K562 (cell line): ENCODE data around the gene ZDHHC17. TPM values are rescaled to one million over a fixed set of nuclear protein-coding genes. Genes with fewer than 3 reads are reported as not detected.

ENCODE experiments used
- ATAC-seq: fragments of 200-7000 bp; cut with Tn5 transposase; 3 replicates; pipeline ENCODE4 v1.9.1; 2020; ENCODE audit warnings: moderate library complexity
- BruUV-seq: library from RNA; stranded (reverse); fragments of 400-500 nt; replicated peaks from 2 replicates; lab custom pipeline; 2021; lab: Mats Ljungman, UMichigan
- CTCF ChIA-PET: fragments of 300-600 bp; formaldehyde crosslinking; extraction: SDS; loops from one replicate; lab custom pipeline; 2021; ENCODE audit warnings: low intra/inter-chr PET ratio; lab: Yijun Ruan, JAX
- POLR2A ChIA-PET: fragments of 300-600, 350-650 bp; sonication (Branson Sonifier 250); formaldehyde crosslinking; extraction: SDS; loops from one replicate; lab custom pipeline; 2021; ENCODE audit warnings: antibody characterized with exemption, inconsistent platforms; lab: Yijun Ruan, JAX
- DNase-seq, 4 experiments: peaks; one replicate each; pipeline versions ENCODE4 v3.0.0 to v3.0.0-alpha.2; 2011 to 2018; ENCODE audit warnings: low spot score in 3 of 4, mixed read lengths in 3 of 4; ENCODE audit errors: extremely low read depth in 1 of 4
- FAIRE-seq: peaks from 2 replicates; lab custom pipeline; 2011; peaks lifted over from hg19 to GRCh38; lab: Jason Lieb, UNC
- H2AFZ ChIP-seq: 2 replicates; pipeline ENCODE4 v1.6.0; 2011; ENCODE audit warnings: low read depth, low read length, control low read depth, inconsistent platforms
- H3K27ac ChIP-seq: fragments of 200-600 bp; 3 replicates; pipeline ENCODE4 v1.8.0; 2011; ENCODE audit warnings: low read depth, mild to moderate bottlenecking, control low read depth, inconsistent platforms, low read length, moderate library complexity, mixed read lengths; ENCODE audit errors: extremely low read depth
- H3K27me3 ChIP-seq, 2 experiments: fragments of 300-600 bp in 1 of 2; 2 replicates in 1 of 2; 3 replicates in 1 of 2; pipeline versions ENCODE4 v1.6.0 to v1.8.0; 2011; ENCODE audit warnings: inconsistent platforms in 2 of 2, low read length in 2 of 2, mild to moderate bottlenecking in 1 of 2, mixed read lengths in 1 of 2, moderate library complexity in 1 of 2; ENCODE audit not compliant: control insufficient read depth in 2 of 2, insufficient read depth in 2 of 2
- H3K36me3 ChIP-seq: fragments of 300-600 bp; 3 replicates; pipeline ENCODE4 v1.8.0; 2011; ENCODE audit warnings: mild to moderate bottlenecking, low read length, inconsistent platforms; ENCODE audit not compliant: control insufficient read depth, insufficient read depth
- H3K4me1 ChIP-seq, 2 experiments: fragments of 200-600 bp in 1 of 2; replicated peaks in 1 of 2; 2 replicates in 1 of 2; 3 replicates in 1 of 2; pipeline versions ENCODE4 v1.5.1 to v1.8.0; 2011; ENCODE audit warnings: inconsistent platforms in 2 of 2, low read length in 2 of 2, mild to moderate bottlenecking in 1 of 2, mixed read lengths in 1 of 2, moderate library complexity in 1 of 2; ENCODE audit not compliant: control insufficient read depth in 2 of 2, insufficient read depth in 2 of 2
- H3K4me2 ChIP-seq: 2 replicates; pipeline ENCODE4 v1.6.1; 2011; ENCODE audit warnings: low read length, control low read depth, inconsistent platforms, mixed read lengths; ENCODE audit not compliant: insufficient read depth
- H3K4me3 ChIP-seq: fragments of 200-600 bp; sonication (generic), shearing (Covaris generic); 2 replicates; pipeline ENCODE4 v1.5.1; 2016; ENCODE audit warnings: control low read depth, inconsistent platforms
- H3K79me2 ChIP-seq: fragments of 200-600 bp; 3 replicates; pipeline ENCODE4 v1.8.0; 2011; ENCODE audit warnings: low read length, inconsistent platforms; ENCODE audit not compliant: control insufficient read depth, insufficient read depth
- H3K9ac ChIP-seq, 2 experiments: 2 replicates each; pipeline versions ENCODE4 v1.6.0 to v1.6.1; 2011; ENCODE audit warnings: low read depth in 2 of 2, low read length in 2 of 2, control low read depth in 1 of 2, inconsistent platforms in 1 of 2, mild to moderate bottlenecking in 1 of 2, mixed read lengths in 1 of 2; ENCODE audit not compliant: insufficient read depth in 1 of 2
- H3K9me1 ChIP-seq: one replicate; pipeline ENCODE4 v1.6.0; 2011; ENCODE audit warnings: inconsistent platforms, mild to moderate bottlenecking, low read length, moderate library complexity; ENCODE audit not compliant: control insufficient read depth, insufficient read depth
- H3K9me3 ChIP-seq: replicated peaks from 2 replicates; pipeline ENCODE4 v1.5.1; 2011; ENCODE audit warnings: low read depth, low read length, inconsistent platforms; ENCODE audit not compliant: control insufficient read depth, insufficient read depth
- H4K20me1 ChIP-seq: replicated peaks from 2 replicates; pipeline ENCODE4 v1.6.1; 2011; ENCODE audit warnings: low read length, inconsistent platforms, mixed read lengths; ENCODE audit not compliant: control insufficient read depth, insufficient read depth
- ATF2 ChIP-seq: sonication (generic); formaldehyde crosslinking; IDR thresholded peaks from 2 replicates; pipeline ENCODE4 v1.8.1; 2022; ENCODE audit warnings: missing genetic modification reagents
- CSDE1 ChIP-seq, 2 experiments: fragments of 450-650 bp; IDR thresholded peaks; 2 replicates each; pipeline ENCODE4 v1.6.1; 2016; ENCODE audit warnings: mild to moderate bottlenecking in 1 of 2
- E2F4 ChIP-seq: sonication (generic); formaldehyde crosslinking; IDR thresholded peaks from 2 replicates; pipeline ENCODE4 v1.8.0; 2022; ENCODE audit warnings: mild to moderate bottlenecking, low read depth, missing genetic modification reagents
- FOXJ2 ChIP-seq: fragments of 200-800 bp; sonication (Bioruptor generic); IDR thresholded peaks from 2 replicates; pipeline ENCODE4 v1.6.1; 2016; ENCODE audit warnings: missing genetic modification characterization, missing compliant biosample characterization
- MNT ChIP-seq, 2 experiments: fragments of 450-650 bp; conservative IDR thresholded peaks; 2 replicates each; pipeline ENCODE4 v1.6.1; 2017; ENCODE audit warnings: mild to moderate bottlenecking in 2 of 2, moderate library complexity in 2 of 2
- NFE2 ChIP-seq: IDR thresholded peaks from 2 replicates; pipeline ENCODE4 v1.6.1; 2014; ENCODE audit warnings: antibody characterized with exemption, low read depth
- PURB ChIP-seq: sonication (generic); formaldehyde crosslinking; IDR thresholded peaks from 2 replicates; pipeline ENCODE4 v1.9.0; 2021; ENCODE audit warnings: low read depth, mild to moderate bottlenecking, missing genetic modification reagents
- RBM17 ChIP-seq: fragments of 200-400 bp; formaldehyde crosslinking; IDR thresholded peaks from 2 replicates; pipeline ENCODE4 v1.6.1; 2017; ENCODE audit warnings: low read depth, mild to moderate bottlenecking, low read length, borderline replicate concordance
- ZEB2 ChIP-seq: fragments of 450-650 bp; IDR thresholded peaks from 2 replicates; pipeline ENCODE4 v1.6.1; 2016
- ZNF277 ChIP-seq: fragments of 250-450 bp; sonication (Bioruptor Pico); IDR thresholded peaks from 2 replicates; pipeline ENCODE4 v1.8.0; 2022; ENCODE audit warnings: inconsistent platforms, mild to moderate bottlenecking, moderate library complexity, borderline replicate concordance
- ZNF398 ChIP-seq: fragments of 250-450 bp; sonication (Bioruptor Pico); IDR thresholded peaks from 2 replicates; pipeline ENCODE4 v1.8.0; 2021; ENCODE audit warnings: moderate library complexity, mild to moderate bottlenecking, inconsistent platforms
- in situ Hi-C: fragments of 300-500 bp; cut with MboI; formaldehyde crosslinking; loops from 4 replicates; pipeline ENCODE4 v1.15.0; 2018; ENCODE audit warnings: inconsistent platforms, mixed read lengths
- intact Hi-C: fragments of 100-400 bp; cut with micrococcal nuclease; formaldehyde crosslinking; loops from 2 replicates; pipeline ENCODE4 v1.14.2; 2022
- polyA plus RNA-seq, 8 experiments: library from polyadenylated mRNA; depleted of rRNA in 4 of 8; stranded (reverse) in 5 of 8; unstranded in 3 of 8; fragments of >200 nt; fragmentation: Nextera tagmentation in 2 of 8; fragmentation: Illumina TruSeq in 1 of 8; extraction: Ambion mirVana in 2 of 8; extraction: Trizol in 1 of 8; gene quantifications; 2 replicates each; pipeline versions ENCODE4 v1.2.1 to v1.2.3, GENCODE V29; 2011 to 2014; ENCODE audit warnings: inconsistent platforms in 1 of 8, missing spikeins in 1 of 8
- total RNA-seq, 7 experiments: library from RNA; depleted of rRNA in 6 of 7; stranded (reverse); fragments of >200 nt in 6 of 7; fragmentation: Illumina TruSeq in 2 of 7; extraction: Trizol in 2 of 7; gene quantifications; 2 replicates each; pipeline versions ENCODE4 v1.2.1 to v1.2.3, GENCODE V29; 2011 to 2021; ENCODE audit warnings: low replicate concordance in 1 of 7

Gene ZDHHC17
- total and polyA plus RNA-seq, 9 of the 15 experiments (the other 6 are each of a cell fraction or from before 2014, with no cell fraction given) = 6.7 to 66.0 (median 27.5) TPM

GRCh38 chr12:76726626-76727025 lies 37.3 kb upstream of the ZDHHC17 start:
- no peaks in the 10 kb centered on the region for H3K9me1 ChIP-seq
- no peaks in the 10 kb centered on the region for H3K27me3 ChIP-seq
- no TSS peak for BruUV-seq
- H3K79me2 ChIP-seq = no peaks in the 10 kb centered on the region
- no peak overlapping the region for H3K4me3 ChIP-seq
- H3K4me1 ChIP-seq = no peaks in the 10 kb centered on the region
- no peak for ATAC-seq
- no peak overlapping the region for H3K4me2 ChIP-seq
- ChIA-PET CTCF (no interaction called here), POLR2A (interaction anchor here (0.7 to 1.0 kb wide), 2 partner anchors 9 to 11 kb away, joined by 3 read pairs; no protein-coding TSS in a partner anchor)
- no peaks in the 10 kb centered on the region for H3K36me3 ChIP-seq
- no peaks in the 10 kb centered on the region for H3K9me3 ChIP-seq
- H3K9ac ChIP-seq = no peak overlapping the region
- H2AFZ ChIP-seq = no peak overlapping the region
- in situ Hi-C loops (no loop called here), intact Hi-C loops (no loop called here)
- no peaks in the 10 kb centered on the region for H4K20me1 ChIP-seq
- no peak overlapping the region for H3K27ac ChIP-seq
- FAIRE-seq = no peak
- TF ChIP-seq ZEB2 (no peak), ZNF398 (no peak), E2F4 (no peak), MNT (conservative IDR thresholded peaks at IDR 0.05) (no peak), RBM17 (no peak), ZNF277 (no peak), CSDE1 (IDR thresholded peaks at IDR 0.05) (no peak), NFE2 (no peak), PURB (no peak), ATF2 (CRISPR knock-in tag) (no peak), FOXJ2 (tag) (no peak)
- no peak for DNase-seq
